ENCODE data around the gene SVOPL. TPM values are rescaled to one million over a fixed set of nuclear protein-coding genes. Genes with fewer than 3 reads are reported as not detected.

SVOPL gene
- total and polyA plus RNA-seq, 11 donors, result 0.15 TPM; not detected in 10

DNA sequence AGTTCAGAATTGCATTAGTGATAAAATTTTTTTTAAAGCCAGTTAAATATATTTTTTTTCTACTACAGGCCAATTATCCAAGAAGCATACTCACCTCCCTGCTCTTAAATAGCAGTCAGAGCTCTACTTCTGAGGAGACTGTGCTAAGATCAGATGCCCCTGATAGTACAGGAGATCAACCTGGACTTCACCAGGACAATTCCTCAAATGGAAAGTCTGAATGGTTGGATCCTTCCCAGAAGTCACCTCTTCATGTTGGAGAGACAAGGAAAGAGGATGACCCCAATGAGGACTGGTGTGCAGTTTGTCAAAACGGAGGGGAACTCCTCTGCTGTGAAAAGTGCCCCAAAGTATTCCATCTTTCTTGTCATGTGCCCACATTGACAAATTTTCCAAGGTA, 122.0 kb downstream of the SVOPL start:
- no peaks in the 10 kb centered on the region for H3K9me3 ChIP-seq
- ATAC-seq (no peak), DNase-seq (no peak)
- H3K4me1 ChIP-seq, result no peaks in the 10 kb centered on the region
- H3K4me3 ChIP-seq, result no peak overlapping the region
- no peak overlapping the region for H3K27ac ChIP-seq
- no peaks in the 10 kb centered on the region for H3K27me3 ChIP-seq
- WGBS, 4 donors, result 90 to 100% (median 94%) methylated on average over 1 of the region's 1 CpG
- no peak for TF ChIP-seq POLR2A (IDR thresholded peaks at IDR 0.05)
- TF ChIP-seq, protein P1, sequence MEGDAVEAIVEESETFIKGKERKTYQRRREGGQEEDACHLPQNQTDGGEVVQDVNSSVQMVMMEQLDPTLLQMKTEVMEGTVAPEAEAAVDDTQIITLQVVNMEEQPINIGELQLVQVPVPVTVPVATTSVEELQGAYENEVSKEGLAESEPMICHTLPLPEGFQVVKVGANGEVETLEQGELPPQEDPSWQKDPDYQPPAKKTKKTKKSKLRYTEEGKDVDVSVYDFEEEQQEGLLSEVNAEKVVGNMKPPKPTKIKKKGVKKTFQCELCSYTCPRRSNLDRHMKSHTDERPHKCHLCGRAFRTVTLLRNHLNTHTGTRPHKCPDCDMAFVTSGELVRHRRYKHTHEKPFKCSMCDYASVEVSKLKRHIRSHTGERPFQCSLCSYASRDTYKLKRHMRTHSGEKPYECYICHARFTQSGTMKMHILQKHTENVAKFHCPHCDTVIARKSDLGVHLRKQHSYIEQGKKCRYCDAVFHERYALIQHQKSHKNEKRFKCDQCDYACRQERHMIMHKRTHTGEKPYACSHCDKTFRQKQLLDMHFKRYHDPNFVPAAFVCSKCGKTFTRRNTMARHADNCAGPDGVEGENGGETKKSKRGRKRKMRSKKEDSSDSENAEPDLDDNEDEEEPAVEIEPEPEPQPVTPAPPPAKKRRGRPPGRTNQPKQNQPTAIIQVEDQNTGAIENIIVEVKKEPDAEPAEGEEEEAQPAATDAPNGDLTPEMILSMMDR (IDR thresholded peaks at IDR 0.05), result no peak
- intact Hi-C loops (cut with DNase I), result no loop called here
- H3K36me3 ChIP-seq, result peaks cover 0 to 92% (median 68%) of the 10 kb centered on the region in 9 donors

DNA sequence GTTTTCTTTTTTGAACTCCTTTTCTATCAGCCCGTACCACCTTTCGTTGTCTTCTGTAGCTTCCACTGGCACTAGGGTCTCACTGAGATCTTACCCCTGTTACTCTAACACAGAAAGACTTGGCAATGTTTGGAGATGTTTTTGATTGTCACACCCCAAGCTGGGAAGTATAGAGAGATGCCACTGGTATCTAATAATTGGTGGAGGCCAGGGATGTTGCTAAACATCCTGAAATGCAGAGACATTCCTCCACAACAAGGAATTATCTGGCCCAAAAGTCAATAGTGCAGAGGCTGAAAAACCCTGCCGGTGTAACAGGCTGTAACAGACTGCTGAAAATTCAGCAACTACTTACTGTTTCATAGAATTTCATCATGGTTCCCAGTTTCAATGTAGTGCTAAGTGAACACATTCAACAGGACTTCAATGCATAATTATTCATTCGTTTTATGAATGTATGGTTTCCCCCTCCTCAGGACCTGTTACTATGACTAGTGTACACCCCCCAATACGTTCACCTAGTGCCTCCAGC, 125.2 kb downstream of the SVOPL start:
- no peak overlapping the region for H3K4me3 ChIP-seq
- ATAC-seq (no peak), DNase-seq (no peak)
- peaks cover 0 to 96% (median 71%) of the 10 kb centered on the region in 9 donors for H3K36me3 ChIP-seq
- WGBS, 4 donors, result 96 to 99% (median 97%) methylated on average over 5 of the region's 5 CpGs
- intact Hi-C loops (cut with DNase I), result no loop called here
- no peak overlapping the region for H3K27ac ChIP-seq
- no peaks in the 10 kb centered on the region for H3K4me1 ChIP-seq
- TF ChIP-seq POLR2A (IDR thresholded peaks at IDR 0.05), result no peak
- TF ChIP-seq, protein P1 (IDR thresholded peaks at IDR 0.05), result no peak
- H3K9me3 ChIP-seq, result no peaks in the 10 kb centered on the region
- H3K27me3 ChIP-seq, result no peaks in the 10 kb centered on the region

DNA sequence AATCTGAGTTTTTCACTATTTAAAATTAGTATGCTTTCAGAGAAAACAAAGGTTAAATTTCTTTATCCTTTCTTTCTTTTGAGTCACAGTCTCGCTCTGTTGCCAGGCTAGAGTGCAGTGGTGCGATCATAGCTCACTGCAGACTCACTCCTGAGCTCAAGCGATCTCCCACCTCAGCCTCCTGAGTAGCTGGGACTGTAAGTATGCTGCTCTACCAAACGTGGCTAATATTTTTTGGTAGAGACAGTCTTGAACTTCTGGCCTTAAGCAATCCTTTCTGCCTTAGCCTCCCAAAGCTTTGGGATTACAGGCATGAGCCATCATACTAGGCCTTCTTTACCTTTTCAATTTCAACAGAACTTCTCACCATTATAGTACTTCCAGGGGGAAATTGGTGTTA, 127.4 kb downstream of the SVOPL start:
- H3K27ac ChIP-seq, result no peak overlapping the region
- DNase-seq (no peak), ATAC-seq (no peak)
- 66 to 90% (median 85%) methylated on average over 4 of the region's 4 CpGs for WGBS, 4 donors
- H3K36me3 ChIP-seq, result peaks cover 0 to 96% (median 71%) of the 10 kb centered on the region in 9 donors
- H3K4me1 ChIP-seq, result no peaks in the 10 kb centered on the region
- TF ChIP-seq POLR2A (IDR thresholded peaks at IDR 0.05), result no peak
- TF ChIP-seq, protein P1 (IDR thresholded peaks at IDR 0.05), result no peak
- no peaks in the 10 kb centered on the region for H3K27me3 ChIP-seq
- no peaks in the 10 kb centered on the region for H3K9me3 ChIP-seq
- intact Hi-C loops (cut with DNase I), result no loop called here
- H3K4me3 ChIP-seq, result no peak overlapping the region

DNA sequence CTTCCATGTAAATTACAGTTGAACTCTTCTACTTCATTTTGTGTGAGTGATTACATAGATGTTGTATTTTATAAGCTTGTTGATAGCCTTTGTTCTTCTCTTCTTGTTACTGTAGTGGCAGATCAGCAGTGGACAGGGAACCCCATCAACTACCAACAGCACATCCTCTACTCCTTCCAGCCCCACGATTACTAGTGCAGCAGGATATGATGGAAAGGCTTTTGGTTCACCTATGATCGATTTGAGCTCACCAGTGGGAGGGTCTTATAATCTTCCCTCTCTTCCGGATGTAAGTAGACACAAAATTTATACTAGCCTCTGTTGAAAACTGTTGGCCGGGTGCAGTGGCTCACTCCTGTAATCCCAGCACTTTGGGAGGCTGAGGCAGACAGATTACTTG, 130.4 kb downstream of the SVOPL start:
- 93 to 100% (median 97%) methylated on average over 4 of the region's 4 CpGs for WGBS, 4 donors

More for the DNA sequence above, 130.4 kb downstream of the SVOPL start:
- no peaks in the 10 kb centered on the region for H3K4me1 ChIP-seq
- H3K36me3 ChIP-seq, result peaks cover 0 to 96% (median 82%) of the 10 kb centered on the region in 9 donors
- H3K4me3 ChIP-seq, result no peak overlapping the region
- ATAC-seq, result no peak
- no peaks in the 10 kb centered on the region for H3K27me3 ChIP-seq
- H3K27ac ChIP-seq, result no peak overlapping the region
- intact Hi-C loops (cut with DNase I), result no loop called here
- DNase-seq, result no peak
- TF ChIP-seq, protein P1 (IDR thresholded peaks at IDR 0.05), result no peak
- no peak for TF ChIP-seq POLR2A (IDR thresholded peaks at IDR 0.05)
- H3K9me3 ChIP-seq, result peaks cover 0 to 17% (median 8%) of the 10 kb centered on the region in 12 donors

Data from heart left ventricle (tissue), 16 donors.